IPS-18c (cell line): ENCODE data around the gene CNTFR.

Experiments
- H3K4me3 ChIP-seq: 2 replicates; pipeline ENCODE4 v1.7.0; 2013; ENCODE audit warnings: low read depth, mild to moderate bottlenecking, low read length, moderate library complexity; ENCODE audit not compliant: insufficient read depth
- H3K9me3 ChIP-seq: one replicate; pipeline ENCODE4 v1.6.1; 2013; ENCODE audit warnings: mild to moderate bottlenecking, low read length, moderate library complexity; ENCODE audit not compliant: control insufficient read depth, insufficient read depth

Gene CNTFR

GRCh38 chr9:34565856-34566255 is 23.7 kb downstream of the CNTFR start:
- Histone ChIP-seq H3K9me3 (no peaks in the 10 kb centered on the region), H3K4me3 (no peak overlapping the region)

- H3K9me3 ChIP-seq = no peaks in the 10 kb centered on the region
These were observed 24.9 kb downstream of the CNTFR start for GRCh38 chr9:34564617-34565016.

GRCh38 chr9:34563262-34563661 is 26.3 kb downstream of the CNTFR start:
- no peak overlapping the region for H3K4me3 ChIP-seq
- no peaks in the 10 kb centered on the region for H3K9me3 ChIP-seq

More at GRCh38 chr9:34564617-34565016, 24.9 kb downstream of the CNTFR start:
- H3K4me3 ChIP-seq = no peak overlapping the region

GRCh38 chr9:34562135-34562745 is 27.3 kb downstream of the CNTFR start:
- Histone ChIP-seq H3K9me3 (no peaks in the 10 kb centered on the region), H3K4me3 (no peak overlapping the region)

- no peak overlapping the region for H3K4me3 ChIP-seq
- no peaks in the 10 kb centered on the region for H3K9me3 ChIP-seq
These were observed 28.8 kb downstream of the CNTFR start for GRCh38 chr9:34560599-34561214.

- Histone ChIP-seq H3K9me3 (no peaks in the 10 kb centered on the region), H3K4me3 (no peak overlapping the region)
These were observed 29.7 kb downstream of the CNTFR start for GRCh38 chr9:34559624-34560455.

- H3K9me3 ChIP-seq = no peaks in the 10 kb centered on the region
- H3K4me3 ChIP-seq = no peak overlapping the region; the same call in 1 of the 2 replicates
These were observed 30.5 kb downstream of the CNTFR start for GRCh38 chr9:34558919-34559623.

- no peak overlapping the region for H3K4me3 ChIP-seq
- no peaks in the 10 kb centered on the region for H3K9me3 ChIP-seq
These were observed 31.2 kb downstream of the CNTFR start for GRCh38 chr9:34558364-34558763.

GRCh38 chr9:34557426-34558321 is 31.9 kb downstream of the CNTFR start:
- no peaks in the 10 kb centered on the region for H3K9me3 ChIP-seq
- no peak overlapping the region for H3K4me3 ChIP-seq

GRCh38 chr9:34556949-34557348 is 32.6 kb downstream of the CNTFR start:
- Histone ChIP-seq H3K9me3 (no peaks in the 10 kb centered on the region), H3K4me3 (no peak overlapping the region)

- no peaks in the 10 kb centered on the region for H3K9me3 ChIP-seq
- no peak overlapping the region for H3K4me3 ChIP-seq
These were observed 33.5 kb downstream of the CNTFR start for GRCh38 chr9:34555936-34556525.

GRCh38 chr9:34555500-34555899 is 34.0 kb downstream of the CNTFR start:
- Histone ChIP-seq H3K9me3 (no peaks in the 10 kb centered on the region), H3K4me3 (no peak overlapping the region)

GRCh38 chr9:34555002-34555348 is 34.5 kb downstream of the CNTFR start:
- Histone ChIP-seq H3K4me3 (no peak overlapping the region), H3K9me3 (no peaks in the 10 kb centered on the region)

- H3K4me3 ChIP-seq = no peak overlapping the region
- no peaks in the 10 kb centered on the region for H3K9me3 ChIP-seq
These were observed 35.1 kb downstream of the CNTFR start for GRCh38 chr9:34554211-34555001.

- Histone ChIP-seq H3K4me3 (no peak overlapping the region), H3K9me3 (no peaks in the 10 kb centered on the region)
These were observed 36.0 kb downstream of the CNTFR start for GRCh38 chr9:34553511-34554021.

GRCh38 chr9:34552986-34553385 is 36.5 kb downstream of the CNTFR start:
- Histone ChIP-seq H3K9me3 (no peaks in the 10 kb centered on the region), H3K4me3 (no peak overlapping the region)
